GM12891 (cell line): ENCODE measurements around the gene RAB7B.
A peak's percentile ranks its signal among the peaks of the same experiment; 100 is the strongest.

Experiments used
- DNase-seq: peaks from one replicate; pipeline ENCODE4 v3.0.0; 2011; ENCODE audit warnings: low spot score; ENCODE audit not compliant: insufficient read length
- FAIRE-seq: peaks from 2 replicates; lab custom pipeline; 2011; peaks lifted over from hg19 to GRCh38; lab: Jason Lieb, UNC
- PAX5 ChIP-seq: IDR thresholded peaks from 2 replicates; pipeline ENCODE4 v1.6.1; 2011; ENCODE audit warnings: low read length, moderate library complexity, mild to moderate bottlenecking; ENCODE audit not compliant: insufficient read depth, severe bottlenecking
- POLR2A ChIP-seq: IDR thresholded peaks from 2 replicates; pipeline ENCODE4 v1.6.1; 2011; ENCODE audit warnings: low read depth, low read length, control low read depth
- POLR2AphosphoS5 ChIP-seq: IDR thresholded peaks from 2 replicates; pipeline ENCODE4 v1.6.1; 2011; ENCODE audit warnings: low read depth, low read length, control low read depth
- POU2F2 ChIP-seq: IDR thresholded peaks from 2 replicates; pipeline ENCODE4 v1.6.1; 2011; ENCODE audit warnings: low read depth, mild to moderate bottlenecking, control low read depth, low read length, moderate library complexity
- SPI1 ChIP-seq: IDR thresholded peaks from 2 replicates; pipeline ENCODE4 v1.6.1; 2011; ENCODE audit warnings: low read depth, low read length, control low read depth
- TAF1 ChIP-seq: IDR thresholded peaks from 2 replicates; pipeline ENCODE4 v1.6.1; 2011; ENCODE audit warnings: low read depth, low read length, control low read depth

The RAB7B gene

DNA sequence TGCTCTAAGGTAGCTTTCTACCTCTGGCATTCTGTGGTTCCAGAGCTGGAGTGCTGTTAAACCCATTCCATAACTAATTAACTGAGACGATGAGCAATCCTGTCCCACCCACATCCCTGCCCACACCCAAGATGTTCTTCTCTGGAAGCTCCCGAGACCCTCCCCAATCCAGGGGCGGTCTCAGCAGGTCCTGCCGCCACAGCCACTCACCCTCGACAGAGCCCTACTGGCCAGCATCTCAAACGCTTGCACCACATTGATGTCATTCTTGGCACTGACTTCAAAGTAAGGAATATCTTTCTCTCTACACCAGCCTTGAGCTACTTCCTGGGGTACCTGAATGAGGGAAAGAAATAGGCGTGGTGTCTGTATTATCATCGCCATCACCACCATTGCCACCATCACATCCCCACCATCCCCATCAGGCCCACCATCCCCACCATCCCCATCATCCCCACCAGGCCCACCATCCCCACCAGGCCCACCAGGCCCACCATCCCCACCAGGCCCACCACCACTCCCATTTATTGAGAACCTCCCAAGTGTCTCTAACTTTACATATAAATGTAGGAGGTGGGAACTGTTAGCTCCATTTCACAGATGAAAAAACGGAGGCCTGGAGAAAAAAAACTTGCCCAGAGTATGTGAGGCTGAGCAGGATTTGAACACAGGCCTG lies 17.7 kb downstream of the RAB7B start:
- no peak for DNase-seq
- TF ChIP-seq TAF1, result no peak
- FAIRE-seq, result no peak

GRCh38 chr1:205983925-205984725 lies 19.1 kb downstream of the RAB7B start:
- DNase-seq, result peak; percentile 49
- FAIRE-seq, result no peak
- no peak for TF ChIP-seq POU2F2
- TF ChIP-seq SPI1, result no peak
- TF ChIP-seq TAF1, result no peak
- no peak for TF ChIP-seq POLR2A
- no peak for TF ChIP-seq PAX5
- no peak for TF ChIP-seq POLR2AphosphoS5

DNA sequence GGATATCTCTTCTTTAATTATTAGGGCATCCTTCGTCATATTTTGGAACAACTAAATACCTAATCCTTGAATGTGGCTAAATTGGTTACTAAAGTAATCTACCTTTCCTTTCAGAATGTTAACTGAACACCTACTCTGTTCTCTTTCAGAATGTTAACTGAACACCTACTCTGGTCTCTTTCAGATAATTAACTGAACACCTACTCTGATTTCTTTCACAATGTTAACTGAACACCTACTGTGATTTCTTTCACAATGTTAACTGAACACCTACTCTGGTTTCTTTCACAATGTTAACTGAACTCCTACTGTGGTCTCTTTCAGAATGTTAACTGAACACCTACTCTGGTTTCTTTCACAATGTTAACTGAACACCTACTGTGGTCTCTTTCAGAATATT lies 21.9 kb downstream of the RAB7B start:
- DNase-seq (no peak), FAIRE-seq (no peak)
- TF ChIP-seq POLR2AphosphoS5 (no peak), PAX5 (no peak), SPI1 (no peak), POLR2A (no peak), TAF1 (no peak), POU2F2 (no peak)

DNA sequence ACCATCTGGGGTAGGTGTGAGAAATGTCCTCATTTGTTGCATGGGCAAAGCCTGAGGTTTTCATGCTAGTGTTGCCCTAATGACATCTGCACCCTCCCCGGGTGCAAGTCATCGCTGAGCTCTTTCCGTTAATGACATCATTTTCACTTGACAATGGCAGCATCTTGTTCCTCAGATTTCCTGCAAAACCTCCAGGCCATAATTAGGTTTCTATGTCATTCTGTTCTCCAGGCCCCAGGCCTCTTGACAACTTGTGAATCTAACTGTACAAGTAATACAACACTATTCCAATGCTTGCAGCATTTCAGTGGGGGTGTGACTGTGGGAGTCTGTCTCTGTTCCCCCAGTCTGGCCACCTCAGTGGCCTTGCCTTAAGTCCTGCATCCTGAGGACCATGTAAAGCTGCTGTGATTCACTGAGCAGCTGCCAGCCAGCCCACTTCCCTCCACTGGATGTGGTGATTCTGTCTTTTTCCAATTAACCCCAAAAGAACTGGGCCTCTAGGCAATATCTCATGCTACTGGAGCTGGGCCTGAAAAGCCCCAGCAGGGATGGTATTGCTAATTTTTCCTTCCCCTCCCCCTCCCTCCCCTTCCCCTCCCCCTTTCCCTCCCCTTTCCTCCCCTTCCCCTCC lies 22.8 kb downstream of the RAB7B start:
- FAIRE-seq (no peak), DNase-seq (no peak)
- no peak for TF ChIP-seq POLR2A
- TF ChIP-seq POLR2AphosphoS5, result no peak
- TF ChIP-seq POU2F2, result no peak
- TF ChIP-seq PAX5, result no peak
- TF ChIP-seq TAF1, result no peak
- TF ChIP-seq SPI1, result no peak

DNA sequence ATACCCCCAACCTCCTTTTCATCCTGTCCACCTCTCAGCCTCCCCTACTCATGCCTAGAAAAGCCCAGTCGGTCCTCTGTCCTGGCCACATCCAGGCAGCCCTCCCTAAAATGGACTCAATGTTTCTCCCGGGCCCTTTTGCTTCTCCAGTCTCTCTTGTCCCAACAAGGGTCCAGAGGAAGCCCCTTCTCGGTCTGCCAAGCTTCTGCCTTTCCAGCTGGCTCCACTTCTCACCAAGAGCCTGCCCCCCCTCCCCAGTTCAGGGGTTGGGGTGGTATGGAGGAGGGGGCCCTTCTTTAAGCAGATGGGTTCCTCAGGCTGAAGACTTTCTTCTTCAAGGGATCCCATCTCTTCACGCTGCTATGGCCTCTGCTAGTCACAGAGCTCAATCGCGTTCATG lies 23.9 kb downstream of the RAB7B start:
- TF ChIP-seq POU2F2 (no peak), POLR2A (no peak), TAF1 (no peak), POLR2AphosphoS5 (no peak), PAX5 (no peak), SPI1 (no peak)
- DNase-seq (no peak), FAIRE-seq (no peak)

DNA sequence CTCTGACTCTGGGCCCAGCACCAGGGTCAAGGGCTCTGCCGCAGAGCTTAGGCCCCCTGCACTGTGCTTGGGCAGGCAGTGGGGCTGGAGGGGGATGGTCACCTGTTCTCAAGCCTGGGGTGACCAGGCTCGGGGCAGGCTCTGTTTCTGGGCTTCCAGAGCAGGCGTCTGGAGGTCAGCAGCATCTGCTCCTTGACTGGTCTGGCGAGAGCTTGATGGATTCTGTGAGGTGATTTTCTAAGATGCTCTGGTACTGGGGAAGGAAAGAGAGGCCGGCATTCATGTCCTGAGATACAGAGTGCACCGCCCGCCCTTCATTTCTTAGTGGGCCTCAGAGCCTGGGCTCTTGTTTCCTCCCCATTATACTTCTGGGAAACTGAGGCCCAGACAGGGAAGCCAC lies 24.5 kb downstream of the RAB7B start:
- TF ChIP-seq TAF1 (no peak), PAX5 (no peak), POU2F2 (no peak), SPI1 (no peak), POLR2A (no peak), POLR2AphosphoS5 (no peak)
- DNase-seq (no peak), FAIRE-seq (no peak)

DNA sequence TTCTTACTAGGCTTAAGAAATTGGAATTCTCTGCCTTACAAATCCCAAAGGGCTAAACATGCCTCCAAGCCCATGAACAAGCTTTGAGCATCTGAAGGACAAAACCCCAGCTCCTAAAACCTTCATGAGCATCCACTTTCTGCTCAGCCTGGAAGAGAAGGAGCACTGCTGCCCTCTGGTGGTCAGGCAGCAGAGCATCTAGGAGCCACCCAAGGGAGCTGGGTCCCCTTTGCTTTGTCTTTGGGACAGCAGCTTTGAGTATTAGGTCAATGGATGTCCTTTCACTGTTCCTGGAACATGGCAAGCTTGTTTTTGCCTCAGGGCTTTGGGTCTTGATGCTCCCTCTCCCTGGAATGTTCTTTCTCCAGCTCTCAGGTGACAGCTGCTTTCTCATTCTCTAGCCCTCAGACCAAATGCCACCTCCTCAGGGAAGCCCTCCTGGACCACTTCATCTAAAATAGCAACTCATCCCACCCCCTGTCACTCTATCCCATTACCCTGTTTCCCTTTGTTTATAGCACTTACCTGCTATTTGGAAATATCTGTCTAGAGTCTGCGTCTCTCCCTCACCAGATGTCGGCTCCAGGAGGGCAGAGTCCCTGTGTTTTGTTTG lies 25.7 kb downstream of the RAB7B start:
- DNase-seq (peak; percentile 67), FAIRE-seq (no peak)
- TF ChIP-seq POU2F2, result no peak
- no peak for TF ChIP-seq PAX5
- TF ChIP-seq POLR2AphosphoS5, result no peak
- no peak for TF ChIP-seq POLR2A
- TF ChIP-seq SPI1, result no peak
- TF ChIP-seq TAF1, result no peak

DNA sequence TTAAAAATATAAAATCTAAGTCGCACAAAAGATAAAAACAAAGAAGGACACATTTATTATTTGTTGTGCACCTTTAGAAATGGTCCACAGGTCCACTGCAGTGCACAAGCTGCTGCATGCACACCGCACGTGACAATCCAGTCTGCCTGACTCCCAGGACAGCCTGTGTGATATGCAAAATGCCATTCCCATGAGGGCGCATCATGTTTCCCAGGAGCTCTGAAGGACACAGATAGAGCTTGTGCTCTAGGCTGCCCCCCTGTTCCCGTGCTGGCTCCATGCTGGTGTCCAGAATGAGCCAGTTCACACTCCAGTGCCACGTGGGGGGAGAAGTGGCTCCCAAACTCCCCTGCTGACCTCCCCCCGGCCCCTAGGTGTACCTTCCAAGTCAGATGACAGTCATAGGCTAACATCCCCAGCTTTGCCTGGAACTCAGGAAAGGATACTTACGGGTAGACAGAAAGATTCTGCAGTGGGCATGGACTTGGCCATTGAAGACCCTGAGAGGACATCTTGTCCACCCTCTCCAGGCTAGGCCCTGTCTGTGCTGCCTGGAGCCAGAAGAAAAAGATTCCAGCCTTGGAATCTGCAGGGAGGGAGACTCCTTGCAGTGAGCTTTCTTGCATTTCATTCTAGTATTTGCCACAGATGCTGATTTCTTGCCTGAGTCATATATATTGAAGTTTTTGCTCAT lies 26.3 kb downstream of the RAB7B start:
- TF ChIP-seq PAX5 (no peak), POLR2AphosphoS5 (no peak), TAF1 (no peak), POU2F2 (no peak), SPI1 (no peak), POLR2A (no peak)
- no peak for FAIRE-seq
- no peak for DNase-seq

- no peak for DNase-seq
- no peak for FAIRE-seq
- no peak for TF ChIP-seq TAF1
- no peak for TF ChIP-seq SPI1
- no peak for TF ChIP-seq POLR2A
- TF ChIP-seq PAX5, result no peak
- no peak for TF ChIP-seq POLR2AphosphoS5
- no peak for TF ChIP-seq POU2F2
Observed at GRCh38 chr1:205976036-205976435, 27.2 kb downstream of the RAB7B start.
